ENCODE data around the gene GPATCH8.
A peak's percentile ranks its signal among the peaks of the same experiment; 100 is the strongest.

Gene GPATCH8

GRCh38 chr17:44451016-44451627 lies 52.1 kb downstream of the GPATCH8 start:
- no peak for DNase-seq (ENCODE audit: low read depth)

- DNase-seq (ENCODE audit: low read depth): no peak
Measured at GRCh38 chr17:44448412-44448811, 54.8 kb downstream of the GPATCH8 start.

GRCh38 chr17:44444735-44445105 lies 58.5 kb downstream of the GPATCH8 start:
- peak; percentile 49 for DNase-seq (ENCODE audit: low read depth)

GRCh38 chr17:44442806-44443205 lies 60.4 kb downstream of the GPATCH8 start:
- no peak for DNase-seq (ENCODE audit: low read depth)

GRCh38 chr17:44439168-44439567 lies 64.0 kb downstream of the GPATCH8 start:
- no peak for DNase-seq (ENCODE audit: low read depth)

- DNase-seq (ENCODE audit: low read depth): peak; percentile 5
Measured at GRCh38 chr17:44438636-44439035, 64.6 kb downstream of the GPATCH8 start.

- no peak for DNase-seq (ENCODE audit: low read depth)
Measured at GRCh38 chr17:44436336-44436735, 66.9 kb downstream of the GPATCH8 start.

- no peak for DNase-seq (ENCODE audit: low read depth)
Measured at GRCh38 chr17:44432254-44433157, 70.7 kb downstream of the GPATCH8 start.

GRCh38 chr17:44424828-44425461 lies 78.3 kb downstream of the GPATCH8 start:
- DNase-seq (ENCODE audit: low read depth): no peak

GRCh38 chr17:44417553-44417952 lies 85.7 kb downstream of the GPATCH8 start:
- DNase-seq (ENCODE audit: low read depth): peak; percentile 35

GRCh38 chr17:44416558-44417289 lies 86.5 kb downstream of the GPATCH8 start:
- no peak for DNase-seq (ENCODE audit: low read depth)

GRCh38 chr17:44414394-44415155 lies 88.6 kb downstream of the GPATCH8 start:
- no peak for DNase-seq (ENCODE audit: low read depth)

GRCh38 chr17:44409309-44410028 lies 93.7 kb downstream of the GPATCH8 start:
- DNase-seq (ENCODE audit: low read depth): no peak

GRCh38 chr17:44408786-44409185 lies 94.4 kb downstream of the GPATCH8 start:
- no peak for DNase-seq (ENCODE audit: low read depth)

GRCh38 chr17:44402564-44403172 lies 100.5 kb downstream of the GPATCH8 start:
- no peak for DNase-seq (ENCODE audit: low read depth)

GRCh38 chr17:44400226-44400847 lies 102.9 kb downstream of the GPATCH8 start:
- peak; percentile 44 for DNase-seq (ENCODE audit: low read depth)

- DNase-seq (ENCODE audit: low read depth): no peak
Measured at GRCh38 chr17:44398692-44399691, 104.2 kb downstream of the GPATCH8 start.
